Karpas-422 (cell line): ENCODE results near the gene SRPK2. TPM values are rescaled to one million over a fixed set of nuclear protein-coding genes. Genes with fewer than 3 reads are reported as not detected.
"Not testable (repeated sequence)": the region's sequence is repeated elsewhere in the genome, so short reads cannot be mapped to it uniquely, and the experiment has no call there.

Source experiments
- DNase-seq: peaks from one replicate; pipeline ENCODE4 v3.0.0-alpha.2; 2015
- H2AFZ ChIP-seq: fragments of 200-600 bp; sonication (generic); 2 replicates; pipeline ENCODE4 v1.6.1; 2014; ENCODE audit warnings: antibody characterized with exemption, low read length, mixed read lengths
- H3K27ac ChIP-seq: fragments of 200-600 bp; sonication (generic); 2 replicates; pipeline ENCODE4 v1.5.1; 2014; ENCODE audit warnings: mild to moderate bottlenecking, low read length, moderate library complexity
- H3K27me3 ChIP-seq: fragments of 200-600 bp; sonication (generic); 2 replicates; pipeline ENCODE4 v1.6.1; 2014; ENCODE audit warnings: low read length, mixed read lengths
- H3K36me3 ChIP-seq: fragments of 200-600 bp; sonication (generic); 2 replicates; pipeline ENCODE4 v1.6.1; 2014; ENCODE audit warnings: low read length, mixed read lengths; ENCODE audit not compliant: insufficient read depth
- H3K4me1 ChIP-seq: fragments of 200-600 bp; sonication (generic); 2 replicates; pipeline ENCODE4 v1.6.1; 2014; ENCODE audit warnings: mild to moderate bottlenecking, low read length, mixed read lengths
- H3K4me2 ChIP-seq: fragments of 200-600 bp; sonication (generic); 2 replicates; pipeline ENCODE4 v1.6.1; 2014; ENCODE audit warnings: low read length, low read depth, mild to moderate bottlenecking; ENCODE audit not compliant: poor library complexity, severe bottlenecking
- H3K4me3 ChIP-seq: fragments of 200-600 bp; sonication (generic); 2 replicates; pipeline ENCODE4 v1.5.1; 2014; ENCODE audit warnings: mild to moderate bottlenecking, antibody characterized with exemption, low read length, mixed read lengths
- H3K79me2 ChIP-seq: fragments of 200-600 bp; sonication (generic); 2 replicates; pipeline ENCODE4 v1.6.1; 2014; ENCODE audit warnings: mild to moderate bottlenecking, low read length, mixed read lengths
- H3K9ac ChIP-seq: fragments of 200-600 bp; sonication (generic); 2 replicates; pipeline ENCODE4 v1.6.0; 2014; ENCODE audit warnings: low read length
- H3K9me2 ChIP-seq: fragments of 200-600 bp; sonication (generic), shearing (Covaris generic); replicated peaks from 2 replicates; pipeline ENCODE4 v1.6.0; 2014; ENCODE audit warnings: mild to moderate bottlenecking, low read length, moderate library complexity; ENCODE audit not compliant: insufficient read depth
- H3K9me3 ChIP-seq: fragments of 300-700, 200-600 bp; sonication (generic); 2 replicates; pipeline ENCODE4 v1.6.1; 2014; ENCODE audit warnings: low read length, mixed read lengths
- H4K20me1 ChIP-seq: fragments of 200-600 bp; sonication (generic); 2 replicates; pipeline ENCODE4 v1.6.1; 2014; ENCODE audit warnings: mild to moderate bottlenecking, antibody characterized with exemption, low read length, low read depth; ENCODE audit not compliant: insufficient read depth
- total RNA-seq: library from RNA; depleted of rRNA; stranded (reverse); fragments of >200 nt; shearing (Covaris generic); gene quantifications from 2 replicates; pipeline ENCODE4 v1.2.3, GENCODE V29; 2014; ENCODE audit warnings: low replicate concordance

The SRPK2 gene
- total RNA-seq, 1 experiment from 2014 or later = 9.0 TPM

GRCh38 chr7:105339404-105340323, 49.1 kb downstream of the SRPK2 start:
- no peaks in the 10 kb centered on the region for H4K20me1 ChIP-seq
- H3K4me2 ChIP-seq = no peak overlapping the region
- H3K27ac ChIP-seq = no peak overlapping the region
- H3K36me3 ChIP-seq = no peaks in the 10 kb centered on the region
- no peaks in the 10 kb centered on the region for H3K9me2 ChIP-seq
- no peaks in the 10 kb centered on the region for H3K27me3 ChIP-seq
- H3K9ac ChIP-seq = no peak overlapping the region
- H3K79me2 ChIP-seq = no peaks in the 10 kb centered on the region
- H2AFZ ChIP-seq = no peak overlapping the region
- no peaks in the 10 kb centered on the region for H3K9me3 ChIP-seq
- DNase-seq = no peak
- H3K4me3 ChIP-seq = no peak overlapping the region
- H3K4me1 ChIP-seq = no peaks in the 10 kb centered on the region

- Histone ChIP-seq H3K9me2 (no peaks in the 10 kb centered on the region), H3K79me2 (no peaks in the 10 kb centered on the region), H2AFZ (no peak overlapping the region), H3K4me1 (no peaks in the 10 kb centered on the region), H3K4me2 (no peak overlapping the region), H3K4me3 (no peak overlapping the region), H3K9me3 (no peaks in the 10 kb centered on the region), H3K27ac (no peak overlapping the region), H4K20me1 (no peaks in the 10 kb centered on the region), H3K9ac (no peak overlapping the region), H3K27me3 (no peaks in the 10 kb centered on the region), H3K36me3 (no peaks in the 10 kb centered on the region)
- DNase-seq = no peak
Observed at GRCh38 chr7:105337529-105337928, 51.2 kb downstream of the SRPK2 start.

GRCh38 chr7:105336009-105336408, 52.7 kb downstream of the SRPK2 start:
- H3K9ac ChIP-seq = no peak overlapping the region
- H2AFZ ChIP-seq = no peak overlapping the region
- H3K9me2 ChIP-seq = no peaks in the 10 kb centered on the region
- H3K4me2 ChIP-seq = no peak overlapping the region
- H4K20me1 ChIP-seq = 0 out of 2 replicates have a peak, but pooled peaks cover 4% of the 10 kb centered on the region
- no peaks in the 10 kb centered on the region for H3K4me1 ChIP-seq
- no peaks in the 10 kb centered on the region for H3K27me3 ChIP-seq
- H3K9me3 ChIP-seq = no peaks in the 10 kb centered on the region
- H3K79me2 ChIP-seq = no peaks in the 10 kb centered on the region
- H3K36me3 ChIP-seq = no peaks in the 10 kb centered on the region
- no peak overlapping the region for H3K27ac ChIP-seq
- H3K4me3 ChIP-seq = no peak overlapping the region
- DNase-seq = peak; percentile 52

GRCh38 chr7:105332661-105333060, 56.1 kb downstream of the SRPK2 start:
- not testable (repeated sequence) for H3K79me2 ChIP-seq, H3K36me3 ChIP-seq, H3K4me3 ChIP-seq, H3K9ac ChIP-seq, H3K9me2 ChIP-seq, H3K4me1 ChIP-seq, H3K4me2 ChIP-seq, H3K27me3 ChIP-seq, H3K9me3 ChIP-seq, H3K27ac ChIP-seq, H4K20me1 ChIP-seq, DNase-seq, H2AFZ ChIP-seq

- H3K27ac ChIP-seq = no peak overlapping the region
- H3K36me3 ChIP-seq = no peaks in the 10 kb centered on the region
- no peak overlapping the region for H3K4me2 ChIP-seq
- no peaks in the 10 kb centered on the region for H3K79me2 ChIP-seq
- no peak overlapping the region for H3K4me3 ChIP-seq
- H2AFZ ChIP-seq = no peak overlapping the region
- H3K27me3 ChIP-seq = no peaks in the 10 kb centered on the region
- H3K4me1 ChIP-seq = no peaks in the 10 kb centered on the region
- H4K20me1 ChIP-seq = 0 out of 2 replicates have a peak, but pooled peaks cover 7% of the 10 kb centered on the region
- H3K9ac ChIP-seq = no peak overlapping the region
- H3K9me3 ChIP-seq = no peaks in the 10 kb centered on the region
- H3K9me2 ChIP-seq = no peaks in the 10 kb centered on the region
- DNase-seq = no peak
Observed at GRCh38 chr7:105330526-105330925, 58.2 kb downstream of the SRPK2 start.

GRCh38 chr7:105327201-105327600, 61.5 kb downstream of the SRPK2 start:
- Histone ChIP-seq H3K9me3 (no peaks in the 10 kb centered on the region), H3K36me3 (no peaks in the 10 kb centered on the region), H3K27me3 (no peaks in the 10 kb centered on the region), H3K9me2 (no peaks in the 10 kb centered on the region), H3K27ac (no peak overlapping the region), H3K9ac (no peak overlapping the region), H4K20me1 (0 out of 2 replicates have a peak, but pooled peaks cover 12% of the 10 kb centered on the region), H3K79me2 (no peaks in the 10 kb centered on the region), H3K4me3 (no peak overlapping the region), H3K4me2 (no peak overlapping the region), H2AFZ (no peak overlapping the region), H3K4me1 (no peaks in the 10 kb centered on the region)
- DNase-seq = no peak

GRCh38 chr7:105325216-105325904, 63.4 kb downstream of the SRPK2 start:
- H3K27ac ChIP-seq = no peak overlapping the region
- peaks cover 8% of the 10 kb centered on the region; the same call in 1 of the 2 replicates for H4K20me1 ChIP-seq
- no peaks in the 10 kb centered on the region for H3K9me2 ChIP-seq
- H3K9me3 ChIP-seq = no peaks in the 10 kb centered on the region
- no peak overlapping the region for H2AFZ ChIP-seq
- H3K27me3 ChIP-seq = no peaks in the 10 kb centered on the region
- H3K9ac ChIP-seq = no peak overlapping the region
- no peak for DNase-seq
- H3K4me3 ChIP-seq = no peak overlapping the region
- H3K4me1 ChIP-seq = no peaks in the 10 kb centered on the region
- no peak overlapping the region for H3K4me2 ChIP-seq
- no peaks in the 10 kb centered on the region for H3K36me3 ChIP-seq
- no peaks in the 10 kb centered on the region for H3K79me2 ChIP-seq

GRCh38 chr7:105324606-105325005, 64.1 kb downstream of the SRPK2 start:
- not testable (repeated sequence) for H3K9me2 ChIP-seq, H3K27me3 ChIP-seq, H3K4me3 ChIP-seq, H3K27ac ChIP-seq, H3K4me1 ChIP-seq, H3K79me2 ChIP-seq, DNase-seq, H4K20me1 ChIP-seq, H3K9ac ChIP-seq, H3K9me3 ChIP-seq, H3K4me2 ChIP-seq, H2AFZ ChIP-seq, H3K36me3 ChIP-seq
